B cell (primary cell): ENCODE data around the gene ZNRF4. TPM values are rescaled to one million over a fixed set of nuclear protein-coding genes. Genes with fewer than 3 reads are reported as not detected.

Experiments used
- ATAC-seq: fragments of 200-7000 bp; cut with Tn5 transposase; one replicate; pipeline ENCODE4 v1.10.0; 2021; ENCODE audit warnings: low read depth, mild to moderate bottlenecking, moderate number of reproducible peaks, moderate library complexity
- CTCF ChIA-PET: fragments of 350-600 bp; sonication (Branson Sonifier 250); formaldehyde crosslinking; loops from one replicate; lab custom pipeline; 2021; ENCODE audit warnings: antibody characterized with exemption, inconsistent platforms; lab: Charles Lee
- POLR2A ChIA-PET: fragments of 350-600 bp; sonication (Branson Sonifier 250); formaldehyde crosslinking; loops from one replicate; lab custom pipeline; 2021; ENCODE audit warnings: antibody characterized with exemption; lab: Charles Lee
- DNase-seq: peaks from one replicate; pipeline ENCODE4 v3.0.0; 2013
- H2AFZ ChIP-seq: 2 replicates; pipeline ENCODE4 v1.6.1; 2012; ENCODE audit warnings: mild to moderate bottlenecking, low read depth, low read length; ENCODE audit not compliant: insufficient read depth, poor library complexity, severe bottlenecking
- H3K27ac ChIP-seq, 2 donors: 1 replicate in 1 of 2; 2 replicates in 1 of 2; pipeline ENCODE4 v1.5.1; 2012 to 2013; ENCODE audit warnings: low read length in 2 of 2, mild to moderate bottlenecking in 2 of 2, moderate library complexity in 1 of 2
- H3K27me3 ChIP-seq, 4 experiments: fragments of 200-600 bp in 1 of 4; sonication (generic) in 1 of 4; replicated peaks in 1 of 4; 1 replicate in 2 of 4; 2 replicates in 2 of 4; pipeline versions ENCODE4 v1.6.1 to v1.7.0; 2013 to 2016; ENCODE audit warnings: low read length in 3 of 4, mild to moderate bottlenecking in 2 of 4, mixed read lengths in 1 of 4, moderate library complexity in 1 of 4; ENCODE audit not compliant: insufficient read depth in 4 of 4, control insufficient read depth in 3 of 4; ENCODE audit errors: control extremely low read depth in 1 of 4
- H3K36me3 ChIP-seq, 2 experiments: replicated peaks in 1 of 2; 1 replicate in 1 of 2; 2 replicates in 1 of 2; pipeline versions ENCODE4 v1.6.1 to v1.7.1; 2013; ENCODE audit warnings: low read length in 1 of 2; ENCODE audit not compliant: insufficient read depth in 2 of 2, control insufficient read depth in 1 of 2; ENCODE audit errors: control extremely low read depth in 1 of 2, extremely low read depth in 1 of 2
- H3K4me1 ChIP-seq, 2 donors: fragments of 200-600 bp in 1 of 2; sonication (generic) in 1 of 2; 1 replicate in 1 of 2; 2 replicates in 1 of 2; pipeline versions ENCODE4 v1.5.1 to v1.6.1; 2013 to 2017; ENCODE audit warnings: low read length in 2 of 2; ENCODE audit not compliant: control insufficient read depth in 2 of 2, insufficient read depth in 2 of 2
- H3K4me2 ChIP-seq: replicated peaks from 2 replicates; pipeline ENCODE3; 2012; ENCODE audit warnings: mild to moderate bottlenecking, low read depth, low read length; ENCODE audit not compliant: poor library complexity, severe bottlenecking
- H3K4me3 ChIP-seq, 5 experiments: fragments of 200-600 bp in 1 of 5; sonication (generic) in 1 of 5; 1 replicate in 3 of 5; 2 replicates in 2 of 5; pipeline versions ENCODE4 v1.5.1 to v1.7.0; 2011 to 2016; ENCODE audit warnings: low read length in 4 of 5, mild to moderate bottlenecking in 4 of 5, low read depth in 2 of 5, control low read depth in 1 of 5, moderate library complexity in 1 of 5; ENCODE audit not compliant: insufficient read depth in 1 of 5; ENCODE audit errors: control extremely low read depth in 1 of 5, extremely low read depth in 1 of 5
- H3K79me2 ChIP-seq: fragments of 200-600 bp; sonication (generic); one replicate; pipeline ENCODE4 v1.6.0; 2016; ENCODE audit warnings: low read length; ENCODE audit not compliant: control insufficient read depth, insufficient read depth
- H3K9ac ChIP-seq: fragments of 200-600 bp; sonication (generic); 2 replicates; pipeline ENCODE4 v1.6.1; 2017; ENCODE audit warnings: mild to moderate bottlenecking, low read length, moderate library complexity
- H3K9me3 ChIP-seq, 3 donors: one replicate each; pipeline versions ENCODE4 v1.6.1 to v1.7.1; 2013; ENCODE audit warnings: low read length in 2 of 3; ENCODE audit not compliant: control insufficient read depth in 2 of 3, insufficient read depth in 1 of 3; ENCODE audit errors: control extremely low read depth in 1 of 3
- H4K20me1 ChIP-seq: 2 replicates; pipeline ENCODE4 v1.6.0; 2012; ENCODE audit warnings: mild to moderate bottlenecking, low read length; ENCODE audit not compliant: insufficient read depth, control insufficient read depth, poor library complexity, severe bottlenecking
- H3K27ac Mint-ChIP-seq: one replicate; pipeline ENCODE4 v1.8.0; 2021; ENCODE audit warnings: mixed read lengths
- H3K27me3 Mint-ChIP-seq: one replicate; pipeline ENCODE4 v1.8.0; 2021; ENCODE audit warnings: mixed read lengths
- H3K4me1 Mint-ChIP-seq: one replicate; pipeline ENCODE4 v1.8.0; 2021; ENCODE audit warnings: mixed read lengths
- H3K4me3 Mint-ChIP-seq: one replicate; pipeline ENCODE4 v1.8.0; 2021; ENCODE audit warnings: mixed read lengths
- H3K9me3 Mint-ChIP-seq: one replicate; pipeline ENCODE4 v1.8.0; 2022; ENCODE audit warnings: mixed read lengths; ENCODE audit not compliant: insufficient read depth
- EZH2 ChIP-seq: IDR thresholded peaks from 2 replicates; pipeline ENCODE4 v1.6.1; 2012; ENCODE audit warnings: borderline replicate concordance, low read depth, mild to moderate bottlenecking, moderate library complexity, low read length; ENCODE audit not compliant: insufficient read depth, poor library complexity, severe bottlenecking
- WGBS: methylation state at CpG from one replicate; pipeline ENCODE4 v1.1.5; 2013; ENCODE audit warnings: missing lambda C conversion rate; ENCODE audit not compliant: insufficient coverage; 5-methylcytosine and 5-hydroxymethylcytosine counted together
- intact Hi-C: fragments of 100-400 bp; cut with micrococcal nuclease; formaldehyde crosslinking; loops from one replicate; pipeline ENCODE4 v1.10.0; 2022
- polyA plus RNA-seq: library from polyadenylated mRNA; depleted of rRNA; stranded (reverse); fragments of >200 nt; gene quantifications from 2 replicates; pipeline ENCODE4 v1.2.3, GENCODE V29; 2012
- total RNA-seq, 2 donors: library from RNA; stranded (reverse); fragments of 120-200 nt in 1 of 2; gene quantifications; 1 replicate in 1 of 2; 2 replicates in 1 of 2; pipeline versions ENCODE4 v1.2.3 to v1.2.4, GENCODE V29; 2013 to 2022
- TF ChIP-seq, protein P1 (sequence below): fragments of 200-600 bp; IDR thresholded peaks from one replicate; pipeline ENCODE4 v1.8.0; 2022; ENCODE audit warnings: antibody characterized with exemption, mild to moderate bottlenecking

The ZNRF4 gene
- total and polyA plus RNA-seq, 2 donors (not counting 1 experiment from before 2014, with no cell fraction given), result not detected

DNA sequence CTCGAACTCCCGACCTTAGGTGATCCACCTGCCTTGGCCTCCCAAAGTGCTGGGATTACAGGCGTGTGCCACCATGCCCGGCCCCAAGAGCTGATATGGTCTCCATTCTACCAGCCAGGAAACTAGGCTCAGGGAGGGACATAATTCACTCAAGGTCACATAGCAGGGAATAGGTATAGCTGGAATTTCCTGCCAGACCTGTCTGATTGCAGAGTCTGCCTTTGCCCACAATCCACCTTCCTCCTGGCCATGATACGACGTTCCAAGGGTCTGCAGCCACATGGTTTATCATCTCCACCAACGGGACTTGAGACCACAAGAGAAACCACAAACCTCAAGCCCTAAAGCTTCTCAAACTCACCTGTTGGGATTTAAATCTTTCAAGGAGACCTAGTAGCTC, 32.0 kb downstream of the ZNRF4 start:
- H3K36me3 ChIP-seq, result no peaks in the 10 kb centered on the region
- 49% methylated on average over 7 of the region's 7 CpGs for WGBS
- Mint-ChIP-seq H3K27me3 (peaks cover 39% of the 10 kb centered on the region), H3K9me3 (no peaks in the 10 kb centered on the region), H3K4me1 (no peaks in the 10 kb centered on the region), H3K4me3 (no peak overlapping the region), H3K27ac (no peak overlapping the region)
- no peak overlapping the region for H2AFZ ChIP-seq
- intact Hi-C loops, result no loop called here
- no peak for ATAC-seq
- H3K79me2 ChIP-seq, result no peaks in the 10 kb centered on the region
- H3K9me3 ChIP-seq, result peaks cover 0 to 9% (median 4%) of the 10 kb centered on the region in 3 donors
- no peak overlapping the region for H3K27ac ChIP-seq
- H4K20me1 ChIP-seq, result no peaks in the 10 kb centered on the region
- no peak overlapping the region for H3K9ac ChIP-seq
- peaks cover 0 to 35% (median 0%) of the 10 kb centered on the region in 4 experiments for H3K27me3 ChIP-seq
- H3K4me3 ChIP-seq, result no peak overlapping the region
- TF ChIP-seq, protein P1, sequence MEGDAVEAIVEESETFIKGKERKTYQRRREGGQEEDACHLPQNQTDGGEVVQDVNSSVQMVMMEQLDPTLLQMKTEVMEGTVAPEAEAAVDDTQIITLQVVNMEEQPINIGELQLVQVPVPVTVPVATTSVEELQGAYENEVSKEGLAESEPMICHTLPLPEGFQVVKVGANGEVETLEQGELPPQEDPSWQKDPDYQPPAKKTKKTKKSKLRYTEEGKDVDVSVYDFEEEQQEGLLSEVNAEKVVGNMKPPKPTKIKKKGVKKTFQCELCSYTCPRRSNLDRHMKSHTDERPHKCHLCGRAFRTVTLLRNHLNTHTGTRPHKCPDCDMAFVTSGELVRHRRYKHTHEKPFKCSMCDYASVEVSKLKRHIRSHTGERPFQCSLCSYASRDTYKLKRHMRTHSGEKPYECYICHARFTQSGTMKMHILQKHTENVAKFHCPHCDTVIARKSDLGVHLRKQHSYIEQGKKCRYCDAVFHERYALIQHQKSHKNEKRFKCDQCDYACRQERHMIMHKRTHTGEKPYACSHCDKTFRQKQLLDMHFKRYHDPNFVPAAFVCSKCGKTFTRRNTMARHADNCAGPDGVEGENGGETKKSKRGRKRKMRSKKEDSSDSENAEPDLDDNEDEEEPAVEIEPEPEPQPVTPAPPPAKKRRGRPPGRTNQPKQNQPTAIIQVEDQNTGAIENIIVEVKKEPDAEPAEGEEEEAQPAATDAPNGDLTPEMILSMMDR, result no peak
- no peak for TF ChIP-seq EZH2
- no peak for DNase-seq
- H3K4me2 ChIP-seq, result no peak overlapping the region
- CTCF ChIA-PET, result interaction anchor here (0.6 kb wide), 1 partner anchor 1093 kb away, joined by 4 read pairs; no protein-coding TSS in a partner anchor
- POLR2A ChIA-PET, result no interaction called here
- H3K4me1 ChIP-seq, result no peaks in the 10 kb centered on the region

DNA sequence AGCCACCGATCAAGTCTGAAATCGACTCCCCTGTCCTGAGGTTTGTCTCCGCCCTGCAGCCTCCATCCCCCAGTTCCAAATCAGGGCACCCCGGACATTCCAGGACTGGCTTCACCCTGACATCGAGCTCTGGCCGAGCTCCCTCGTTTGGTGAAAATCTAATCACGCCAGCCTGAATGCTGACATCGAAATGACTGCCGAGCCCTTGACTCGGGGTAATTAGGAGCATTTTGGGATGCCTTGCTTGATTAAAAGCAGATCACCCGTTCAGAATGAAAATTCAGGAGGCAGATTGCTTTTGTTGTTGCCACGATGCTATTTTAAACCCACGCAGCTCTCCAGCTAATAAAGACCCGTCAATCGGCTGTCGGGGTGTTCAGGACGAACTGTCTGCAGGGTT, 34.3 kb downstream of the ZNRF4 start:
- Mint-ChIP-seq H3K9me3 (no peaks in the 10 kb centered on the region), H3K4me1 (no peaks in the 10 kb centered on the region), H3K27me3 (peaks cover 41% of the 10 kb centered on the region), H3K4me3 (no peak overlapping the region), H3K27ac (no peak overlapping the region)
- H4K20me1 ChIP-seq, result no peaks in the 10 kb centered on the region
- intact Hi-C loops, result no loop called here
- no peak for ATAC-seq
- no peak overlapping the region for H3K4me3 ChIP-seq
- TF ChIP-seq EZH2, result no peak
- TF ChIP-seq, protein P1, result no peak
- no peaks in the 10 kb centered on the region for H3K36me3 ChIP-seq
- H3K79me2 ChIP-seq, result no peaks in the 10 kb centered on the region
- no peak overlapping the region for H2AFZ ChIP-seq
- DNase-seq, result no peak
- no peak overlapping the region for H3K27ac ChIP-seq
- 75% methylated on average over 18 of the region's 18 CpGs for WGBS
- H3K4me1 ChIP-seq, result no peaks in the 10 kb centered on the region
- ChIA-PET POLR2A (no interaction called here), CTCF (interaction anchor here (0.6 kb wide), 1 partner anchor 340 kb away, joined by 3 read pairs; no protein-coding TSS in a partner anchor)
- H3K9me3 ChIP-seq, result no peaks in the 10 kb centered on the region
- no peak overlapping the region for H3K4me2 ChIP-seq
- peaks cover 0 to 36% (median 3%) of the 10 kb centered on the region in 4 experiments for H3K27me3 ChIP-seq
- H3K9ac ChIP-seq, result no peak overlapping the region
